HCT116 (cell line): ENCODE measurements around the gene GNB2.

Experiments
- ATF3 ChIP-seq: IDR thresholded peaks from 2 replicates; pipeline ENCODE4 v1.6.1; 2012
- CEBPB ChIP-seq: IDR thresholded peaks from 2 replicates; pipeline ENCODE4 v1.6.1; 2012; ENCODE audit warnings: low read depth
- CTCF ChIP-seq, 3 experiments: fragments of 200-600 bp in 1 of 3; sonication (generic) in 1 of 3; IDR thresholded peaks in 2 of 3; conservative IDR thresholded peaks in 1 of 3; 2 replicates each; pipeline ENCODE4 v1.5.1; 2012 to 2017; ENCODE audit warnings: low read depth in 2 of 3, low read length in 2 of 3, antibody characterized with exemption in 1 of 3, borderline replicate concordance in 1 of 3, control low read depth in 1 of 3, mild to moderate bottlenecking in 1 of 3, mixed read lengths in 1 of 3, mixed run types in 1 of 3, moderate library complexity in 1 of 3; ENCODE audit not compliant: insufficient read depth in 1 of 3
- EZH2 ChIP-seq: fragments of 200-600 bp; sonication (generic); IDR thresholded peaks from 2 replicates; pipeline ENCODE4 v1.6.1; 2017; ENCODE audit warnings: antibody characterized with exemption, mixed run types
- MAX ChIP-seq: IDR thresholded peaks from 2 replicates; pipeline ENCODE4 v1.6.1; 2012
- POLR2A ChIP-seq: IDR thresholded peaks from 2 replicates; pipeline ENCODE4 v1.7.0; 2011; ENCODE audit warnings: borderline replicate concordance; ENCODE audit not compliant: insufficient read depth, insufficient read length; ENCODE audit errors: extremely low read depth
- RAD21 ChIP-seq: IDR thresholded peaks from 2 replicates; pipeline ENCODE4 v1.6.1; 2012; ENCODE audit warnings: low read depth, mild to moderate bottlenecking
- SIN3A ChIP-seq: IDR thresholded peaks from 2 replicates; pipeline ENCODE4 v1.6.1; 2012; ENCODE audit warnings: low read depth
- YY1 ChIP-seq: IDR thresholded peaks from 2 replicates; pipeline ENCODE4 v1.6.1; 2011; ENCODE audit warnings: low read length, low read depth, moderate library complexity, mild to moderate bottlenecking; ENCODE audit not compliant: insufficient replicate concordance; ENCODE audit errors: extremely low read depth

- TF ChIP-seq SIN3A (no peak), CTCF (IDR thresholded peaks at IDR 0.05 in 2 of 3, conservative IDR thresholded peaks at IDR 0.05 in 1 of 3; ENCODE audit: borderline replicate concordance in 1 of 3, insufficient read depth in 1 of 3, low read depth in 2 of 3, low read length in 2 of 3) (no peak), EZH2 (no peak), CEBPB (no peak), ATF3 (no peak), RAD21 (no peak), POLR2A (no peak), MAX (no peak), YY1 (no peak)
These were observed 47.3 kb downstream of the GNB2 start for GRCh38 chr7:100720671-100721504.
